Measurements from ENCODE around the gene OR10H1.
"Not testable (repeated sequence)": the region's sequence is repeated elsewhere in the genome, so short reads cannot be mapped to it uniquely, and the experiment has no call there.

OR10H1 gene

GRCh38 chr19:15828121-15828610 is 12.7 kb upstream of the OR10H1 start:
- no peak for DNase-seq

GRCh38 chr19:15825753-15826152 is 10.3 kb upstream of the OR10H1 start:
- no peak for DNase-seq

GRCh38 chr19:15820646-15821045 is 5.2 kb upstream of the OR10H1 start:
- DNase-seq: no peak

GRCh38 chr19:15813916-15814315 is 1.5 kb downstream of the OR10H1 start:
- no peak for DNase-seq

GRCh38 chr19:15812060-15812722 is 3.3 kb downstream of the OR10H1 start:
- peak; percentile 5 for DNase-seq

- no peak for DNase-seq
Measured at GRCh38 chr19:15811476-15811875, 4.0 kb downstream of the OR10H1 start.

- no peak for DNase-seq
Measured at GRCh38 chr19:15810335-15810734, 5.1 kb downstream of the OR10H1 start.

GRCh38 chr19:15794279-15794678 is 21.2 kb downstream of the OR10H1 start:
- not testable (repeated sequence) for DNase-seq

- no peak for DNase-seq
Measured at GRCh38 chr19:15790096-15790495, 25.4 kb downstream of the OR10H1 start.

- no peak for DNase-seq
Measured at GRCh38 chr19:15788594-15789270, 26.7 kb downstream of the OR10H1 start.

- DNase-seq: no peak
Measured at GRCh38 chr19:15787611-15788155, 27.8 kb downstream of the OR10H1 start, which contains the start of gene OR10H5. Gene OR10H5, plus strand, starts transcription at chr19:15787661. Its CDS starts 6,388 bp downstream, at chr19:15794049.

GRCh38 chr19:15782896-15783295 is 32.6 kb downstream of the OR10H1 start:
- DNase-seq: not testable (repeated sequence)

GRCh38 chr19:15782211-15782610 is 33.3 kb downstream of the OR10H1 start:
- no peak for DNase-seq

GRCh38 chr19:15781661-15782060 is 33.8 kb downstream of the OR10H1 start:
- no peak for DNase-seq

- no peak for DNase-seq
Measured at GRCh38 chr19:15780610-15781418, 34.6 kb downstream of the OR10H1 start.

GRCh38 chr19:15779756-15780476 is 35.5 kb downstream of the OR10H1 start:
- no peak for DNase-seq

- no peak for DNase-seq
Measured at GRCh38 chr19:15776991-15777970, 38.2 kb downstream of the OR10H1 start.

- DNase-seq: no peak
Measured at GRCh38 chr19:15776264-15776663, 39.2 kb downstream of the OR10H1 start.

GRCh38 chr19:15775249-15775648 is 40.2 kb downstream of the OR10H1 start:
- DNase-seq: no peak

- not testable (repeated sequence) for DNase-seq
Measured at GRCh38 chr19:15774159-15774558, 41.3 kb downstream of the OR10H1 start.

GRCh38 chr19:15769586-15769985 is 45.9 kb downstream of the OR10H1 start:
- no peak for DNase-seq
